Medulla oblongata (tissue), 1 donor: ENCODE data around the gene CNTN5.

ENCODE experiments used
- DNase-seq: peaks from one replicate; pipeline ENCODE4 v3.0.0-alpha.2; 2015; ENCODE audit errors: extremely low spot score

The CNTN5 gene

DNA sequence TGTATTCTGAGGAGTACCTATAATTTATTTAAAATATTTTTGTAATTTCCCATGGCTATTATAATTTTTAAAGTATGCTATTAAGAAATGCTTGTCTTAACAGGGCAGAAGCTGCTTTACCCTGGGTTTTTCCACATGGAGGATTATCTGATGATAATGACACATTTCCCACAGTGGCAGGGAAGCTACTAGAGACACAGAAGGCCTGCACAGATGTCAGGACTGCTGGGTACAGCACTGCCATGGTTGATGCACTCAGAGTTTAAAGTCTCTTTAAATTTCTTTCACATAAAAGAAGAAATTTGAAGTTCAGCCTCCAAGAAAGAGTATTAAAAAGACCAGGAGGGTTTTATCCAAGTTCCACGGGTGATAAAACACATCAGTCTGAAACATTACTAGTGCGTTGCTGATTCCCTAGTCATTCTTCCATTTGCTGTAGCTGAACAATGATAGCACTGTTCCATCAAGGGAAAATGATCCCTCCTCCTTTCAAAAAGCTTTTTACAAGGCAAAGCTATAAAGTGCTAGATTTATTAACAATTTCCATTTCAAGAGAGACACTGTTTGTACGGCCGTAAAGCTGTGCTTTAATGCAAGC is 363.0 kb downstream of the CNTN5 start:
- peak; percentile 24 for DNase-seq

DNA sequence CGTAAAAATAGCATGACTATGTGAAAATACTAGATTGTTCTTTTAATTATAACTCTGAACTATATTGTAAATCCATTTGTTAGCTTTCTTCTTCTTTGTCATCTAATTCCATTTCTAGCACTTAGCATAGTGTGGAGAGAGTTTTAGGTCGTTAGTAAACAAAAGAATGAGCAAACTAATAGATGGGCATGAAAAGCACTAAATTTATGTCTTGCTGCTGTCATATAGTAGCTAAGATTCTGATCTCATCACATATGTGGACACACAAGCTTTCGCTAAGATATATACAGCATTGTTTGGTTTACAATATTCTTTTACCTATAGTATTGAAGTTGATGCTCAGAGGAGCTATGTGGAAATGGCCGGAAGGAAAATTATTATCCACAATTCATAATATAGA is 370.5 kb downstream of the CNTN5 start:
- DNase-seq = no peak

DNA sequence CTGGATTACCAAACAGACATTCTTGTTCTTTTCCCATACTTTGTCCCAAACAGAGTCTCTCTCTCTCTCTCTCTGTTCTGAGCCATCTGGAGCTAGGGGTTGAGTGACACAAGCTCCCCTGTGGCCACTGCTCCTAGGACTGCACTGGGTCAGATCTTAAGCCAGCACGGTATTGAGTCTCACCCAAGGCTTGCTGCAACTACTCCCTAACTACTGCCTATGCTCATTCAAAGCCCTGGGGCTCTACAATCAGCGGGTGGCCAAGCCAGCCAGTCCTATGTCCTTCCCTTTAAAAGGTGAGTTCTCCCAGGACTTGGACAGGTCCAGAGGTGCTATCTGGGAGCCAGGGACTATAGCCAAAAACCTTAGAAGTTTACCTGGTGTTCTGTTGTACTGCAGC is 385.6 kb downstream of the CNTN5 start:
- no peak for DNase-seq

DNA sequence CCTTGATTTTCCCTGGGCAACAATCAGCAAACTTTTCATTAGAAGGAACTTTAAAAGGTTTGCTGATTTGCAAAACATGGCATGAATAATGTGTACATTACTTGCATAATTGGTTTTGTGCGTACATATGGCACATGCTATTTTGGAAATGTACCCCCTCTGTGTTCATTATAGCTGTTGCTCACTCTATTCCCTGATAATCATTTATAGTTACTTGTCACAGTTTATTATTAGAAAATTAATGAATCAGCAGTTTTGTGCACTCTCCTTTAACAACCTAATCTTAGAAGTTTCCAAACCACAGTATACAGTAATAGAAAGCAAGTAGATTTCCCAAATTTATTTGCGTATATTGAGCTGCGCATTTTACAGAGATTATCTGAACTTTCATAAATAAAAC is 389.9 kb downstream of the CNTN5 start:
- no peak for DNase-seq

DNA sequence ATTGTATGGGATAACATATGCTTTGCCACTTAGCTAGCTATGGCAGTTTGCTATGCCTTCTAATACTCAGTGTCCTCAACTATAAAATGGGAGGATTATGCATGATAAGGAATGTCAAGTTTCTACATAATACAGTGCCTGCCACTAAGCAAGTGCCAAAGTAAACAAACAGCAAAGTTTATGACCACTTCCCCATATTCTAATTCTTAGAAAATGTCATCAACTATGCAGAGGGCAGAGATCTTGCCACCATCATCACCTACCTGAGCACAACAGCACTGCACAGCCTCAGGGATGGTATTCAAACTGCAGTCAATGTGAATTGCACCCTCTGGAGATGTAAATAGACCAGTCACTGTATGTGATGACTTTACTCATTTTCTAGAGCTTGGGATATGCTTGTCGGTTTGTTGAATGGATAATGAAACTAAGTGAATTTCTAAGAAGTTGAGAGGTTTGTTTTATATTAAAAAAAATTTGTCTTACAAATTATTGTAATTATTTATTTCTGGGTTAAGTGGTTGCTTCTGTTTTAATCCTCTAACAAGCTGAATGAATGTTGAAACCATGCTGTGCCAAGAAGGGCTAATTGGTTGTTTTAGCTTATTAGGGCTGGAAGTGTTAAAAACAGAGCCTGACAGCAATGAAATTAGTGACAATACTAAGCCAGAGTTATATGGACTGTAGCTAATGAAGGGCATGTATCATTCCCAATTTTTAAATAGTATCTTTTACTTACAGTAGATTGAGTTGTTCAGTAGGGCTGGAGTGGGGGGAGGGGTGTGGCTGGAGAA is 398.4 kb downstream of the CNTN5 start:
- no peak for DNase-seq

DNA sequence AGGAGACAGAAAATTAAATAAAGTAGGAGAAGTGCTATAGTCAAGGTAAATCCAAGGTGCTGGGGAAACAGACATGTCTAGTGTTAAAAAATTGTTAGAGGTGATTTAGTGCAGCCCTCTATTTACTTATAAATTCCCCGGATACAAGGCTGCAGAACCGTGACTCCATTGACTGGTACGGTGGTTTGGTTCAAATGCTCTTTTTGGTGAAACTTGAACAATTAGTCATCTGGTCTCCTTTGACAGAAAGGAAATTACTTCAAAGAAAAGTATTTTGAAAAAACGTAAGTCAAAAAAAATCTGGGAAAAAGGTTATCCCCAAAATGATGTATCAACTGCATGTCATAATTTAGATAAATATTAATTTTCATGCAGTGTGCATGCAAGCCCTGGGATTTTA is 399.2 kb downstream of the CNTN5 start:
- DNase-seq = no peak

DNA sequence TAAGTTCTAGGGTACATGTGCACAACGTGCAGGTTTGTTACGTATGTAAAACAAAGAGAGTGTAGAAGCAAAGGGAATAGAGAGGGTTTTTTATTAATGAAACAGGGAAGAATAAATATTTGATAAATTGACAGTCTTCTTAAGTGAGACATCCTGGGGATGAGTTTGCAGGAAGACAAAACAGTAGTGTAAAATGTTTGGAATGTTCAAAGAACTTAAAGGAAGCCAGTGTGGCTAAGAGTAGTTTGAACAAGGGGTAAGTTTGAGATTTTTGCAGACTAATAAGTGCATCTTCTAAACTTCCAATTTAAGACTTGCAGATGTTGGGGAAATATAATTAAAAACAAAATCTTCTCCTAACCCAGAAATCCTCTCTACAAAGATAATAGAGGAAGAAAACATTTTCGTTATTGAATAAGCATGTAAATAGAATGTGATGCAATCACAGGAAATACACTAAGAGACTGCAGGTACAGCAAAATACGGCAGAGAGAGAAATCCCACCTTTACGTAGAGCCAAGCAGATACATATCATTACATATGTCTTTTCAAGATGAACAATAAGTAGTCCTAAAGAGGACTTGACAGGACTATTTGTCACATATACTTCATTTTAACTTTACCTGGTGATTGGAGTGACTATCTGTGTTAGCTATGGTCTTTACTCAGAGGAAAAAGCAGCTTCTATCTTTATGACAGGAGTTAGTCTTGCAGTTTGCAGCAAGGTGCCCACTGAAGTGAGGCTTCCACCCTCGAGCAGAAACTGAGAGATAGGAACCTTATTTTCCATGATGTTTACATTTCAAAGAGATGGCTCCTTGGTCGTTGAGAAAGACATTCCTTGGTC is 402.1 kb downstream of the CNTN5 start:
- DNase-seq = no peak

DNA sequence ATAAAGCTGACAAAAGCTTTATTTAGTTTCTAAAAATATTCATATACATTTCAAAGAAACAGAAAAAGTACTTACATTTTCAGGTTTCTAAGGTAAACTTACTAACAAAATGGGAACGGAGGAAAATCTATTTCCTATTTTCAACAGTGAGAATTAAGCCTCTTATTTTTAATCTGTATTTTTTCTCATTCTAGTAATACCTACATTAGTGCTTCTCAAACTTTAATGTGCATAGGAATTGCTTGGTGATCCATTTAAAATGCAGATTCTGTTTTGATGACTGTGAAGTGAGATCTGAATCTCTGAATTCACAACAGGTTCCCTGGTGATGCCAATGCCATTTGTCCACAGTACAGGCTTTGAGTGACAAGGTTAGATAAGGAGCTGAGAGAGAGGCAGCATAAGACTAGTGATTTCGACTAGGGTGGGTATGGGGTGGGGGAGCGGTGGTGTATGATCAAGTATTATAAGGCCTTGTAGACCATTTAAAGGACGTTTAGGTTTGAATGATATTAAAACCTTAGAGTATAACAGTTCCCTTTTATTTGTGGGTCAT is 402.8 kb downstream of the CNTN5 start:
- DNase-seq = no peak

DNA sequence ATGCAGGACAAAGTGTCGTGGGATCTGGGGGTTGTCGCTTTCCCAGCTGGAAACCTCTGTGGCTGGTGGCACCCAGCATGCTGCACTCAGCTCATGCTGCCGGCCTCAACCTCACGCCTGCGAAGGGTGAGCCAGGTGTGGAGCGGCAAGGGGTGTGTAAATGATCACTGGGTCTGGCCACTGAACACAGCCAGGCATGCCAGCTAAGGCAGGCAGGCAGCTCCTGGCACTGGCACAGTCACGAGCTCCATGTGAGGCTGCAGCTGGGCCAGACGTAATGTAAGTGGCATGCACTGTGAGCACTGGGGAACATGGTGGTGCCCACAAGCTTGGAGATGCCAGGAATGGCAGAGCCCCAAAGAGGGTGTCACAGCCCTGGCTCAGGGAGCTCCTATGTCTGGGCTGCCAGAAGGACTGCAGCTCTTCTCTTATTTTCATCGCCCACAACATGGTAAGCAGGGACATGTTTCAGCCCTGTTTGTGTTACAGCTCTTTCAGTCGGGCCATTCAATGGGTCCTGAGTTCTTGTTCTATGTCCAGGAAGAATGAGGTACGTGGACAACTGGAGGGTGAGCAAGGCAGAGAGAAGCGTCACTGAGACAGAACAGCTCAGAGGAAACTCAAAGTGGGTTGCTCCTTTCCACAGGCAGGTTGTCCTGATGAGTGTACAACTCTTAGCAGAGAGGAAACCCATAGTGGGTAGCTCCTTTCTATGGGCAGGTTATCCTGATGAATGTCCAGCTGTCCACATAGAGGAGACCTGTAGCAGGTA is 403.8 kb downstream of the CNTN5 start:
- no peak for DNase-seq

DNA sequence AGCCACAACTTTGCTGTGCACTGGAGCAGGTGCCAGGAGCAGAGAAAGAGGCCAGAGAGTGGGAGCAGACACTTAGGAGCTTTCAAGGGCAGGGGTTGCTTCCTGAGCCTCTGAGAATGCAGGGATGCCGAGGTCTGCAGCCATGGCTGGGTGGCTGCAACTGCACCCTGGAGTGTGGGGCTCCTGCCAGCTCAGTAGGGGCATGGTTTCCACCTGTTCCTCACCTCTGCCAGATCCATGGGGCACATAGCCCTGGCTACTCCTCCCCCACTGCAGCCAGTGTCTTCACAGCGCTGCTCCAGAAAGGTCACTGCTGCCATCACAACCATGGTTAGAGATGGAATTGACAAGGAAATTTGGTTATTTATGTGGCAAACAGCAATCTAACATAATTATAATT is 404.8 kb downstream of the CNTN5 start:
- DNase-seq = no peak

DNA sequence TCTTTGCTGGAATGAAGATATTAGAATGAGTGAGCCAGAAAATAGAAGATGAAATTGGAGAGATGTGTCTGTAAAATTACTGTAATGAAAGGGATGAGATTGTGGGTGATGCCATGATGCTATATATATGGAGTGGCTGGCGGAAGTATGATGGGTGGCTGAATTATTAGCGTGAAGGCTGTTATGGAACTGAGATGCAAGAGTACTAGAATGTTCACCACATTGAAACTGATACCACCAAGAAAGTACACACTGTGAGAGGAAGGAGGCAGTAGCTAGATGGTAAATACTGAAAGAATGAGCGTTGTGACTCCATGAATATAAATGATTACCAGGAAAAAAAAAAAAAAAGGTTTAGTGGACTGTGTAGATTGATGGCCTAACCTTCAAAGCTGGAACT is 411.9 kb downstream of the CNTN5 start:
- no peak for DNase-seq

DNA sequence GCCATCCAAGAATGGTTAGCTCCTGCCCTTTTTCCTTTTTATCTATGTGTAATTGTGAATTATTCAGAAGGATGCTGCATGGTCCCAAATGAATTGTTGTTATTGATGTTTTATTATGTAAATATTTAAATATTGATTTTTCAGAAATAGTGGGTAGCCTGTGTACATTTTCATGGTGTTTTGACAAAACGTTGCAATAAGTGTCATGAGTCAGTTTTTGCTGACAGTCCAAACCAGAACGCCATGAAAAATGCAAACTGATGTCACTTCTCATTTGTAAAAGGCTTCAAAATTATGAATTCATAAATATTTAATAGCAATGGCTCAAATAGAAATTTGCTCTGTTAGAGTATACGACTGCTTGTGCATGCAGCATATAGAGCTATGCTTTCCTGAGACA is 422.5 kb downstream of the CNTN5 start:
- DNase-seq = no peak

DNA sequence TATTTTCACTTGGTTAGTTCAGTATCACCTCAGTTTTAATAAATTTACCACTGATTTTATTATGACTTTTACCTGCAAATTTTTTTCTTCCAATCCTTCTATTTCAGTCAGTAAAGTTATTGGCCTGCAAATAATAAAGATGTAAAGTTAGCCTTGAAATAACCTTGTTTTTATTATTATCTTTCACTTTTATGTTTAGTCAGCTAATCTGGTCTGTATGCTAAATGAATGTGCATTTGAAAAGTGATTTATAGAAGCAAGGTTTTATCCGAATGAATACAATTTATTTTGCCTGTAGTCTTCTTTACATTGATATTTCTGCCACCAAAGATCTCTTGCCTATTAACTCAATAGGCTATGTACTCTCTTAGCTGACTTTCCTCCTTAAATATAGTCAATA is 425.7 kb downstream of the CNTN5 start:
- no peak for DNase-seq

DNA sequence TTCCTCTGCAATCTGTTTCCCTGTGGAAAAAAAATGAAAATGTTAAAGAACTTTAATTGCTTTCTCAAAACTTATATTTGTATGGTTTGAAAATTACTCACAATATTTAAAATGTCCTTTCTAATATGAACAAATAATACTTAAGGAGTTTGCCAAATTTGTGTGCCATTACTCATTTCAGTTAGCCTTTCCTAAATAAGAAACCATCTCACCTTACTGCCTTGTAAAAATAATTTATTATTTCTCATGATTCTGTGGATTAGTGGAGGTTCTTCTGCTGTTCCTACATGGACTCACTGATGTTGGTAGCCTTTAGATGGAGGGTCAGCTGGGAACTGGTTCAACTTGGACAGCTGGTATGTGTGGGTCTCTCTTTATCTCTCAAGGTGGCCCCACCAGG is 428.6 kb downstream of the CNTN5 start:
- DNase-seq = no peak

DNA sequence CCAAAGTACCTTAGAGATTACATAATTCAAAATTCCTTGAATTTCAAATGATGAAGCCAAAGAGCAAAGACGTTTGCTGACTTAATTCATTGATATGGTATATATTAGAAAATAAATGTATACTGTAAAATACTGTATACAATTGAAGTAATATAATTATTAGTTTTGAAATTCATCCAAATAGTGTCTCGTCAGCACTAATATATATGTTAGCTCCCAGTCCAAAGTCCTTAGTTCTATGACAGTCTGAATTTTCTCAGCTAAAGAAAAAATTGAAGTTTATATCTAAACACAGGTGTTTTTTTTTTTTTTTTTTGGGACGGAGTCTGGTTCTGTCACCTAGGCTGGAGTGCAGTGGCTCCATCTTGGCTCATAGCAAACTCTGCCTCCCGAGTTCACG is 431.3 kb downstream of the CNTN5 start:
- no peak for DNase-seq

DNA sequence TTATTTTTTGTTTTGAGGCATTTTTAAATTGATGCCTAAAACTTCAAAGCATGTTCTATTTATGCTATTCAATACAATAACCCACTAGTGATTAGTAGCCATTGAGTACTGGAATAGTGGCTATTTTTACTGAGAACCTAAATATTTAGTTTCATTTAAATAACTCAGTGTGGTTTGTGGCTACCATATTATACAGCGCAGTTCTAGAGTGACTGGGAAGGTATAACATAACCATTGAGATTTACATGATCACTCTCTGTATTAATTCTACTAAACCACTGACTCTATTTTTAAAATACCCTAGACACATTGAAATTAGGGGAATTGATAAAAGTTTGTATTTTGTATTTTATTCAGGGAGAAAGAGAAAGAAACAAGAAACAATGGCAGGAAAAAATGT is 441.2 kb downstream of the CNTN5 start:
- DNase-seq = no peak

DNA sequence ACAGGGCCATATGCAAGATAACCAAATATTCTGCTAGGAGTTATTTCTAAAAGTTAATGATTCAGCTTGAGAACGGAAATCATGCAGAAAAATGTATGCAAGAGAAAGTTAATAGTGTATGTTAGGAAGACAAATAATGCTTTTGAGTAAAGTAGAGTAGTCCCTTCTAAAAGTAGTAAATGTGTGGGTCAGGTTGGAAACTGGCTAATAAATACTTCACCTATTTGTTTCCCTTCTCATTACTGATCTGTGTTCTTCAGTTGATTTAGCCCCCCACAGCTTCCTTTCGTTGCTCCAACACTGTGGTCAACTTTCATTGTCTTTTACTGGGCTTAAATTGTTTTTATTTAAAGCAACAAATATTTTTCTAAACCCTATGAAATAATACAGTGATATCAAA is 444.2 kb downstream of the CNTN5 start:
- DNase-seq = no peak

DNA sequence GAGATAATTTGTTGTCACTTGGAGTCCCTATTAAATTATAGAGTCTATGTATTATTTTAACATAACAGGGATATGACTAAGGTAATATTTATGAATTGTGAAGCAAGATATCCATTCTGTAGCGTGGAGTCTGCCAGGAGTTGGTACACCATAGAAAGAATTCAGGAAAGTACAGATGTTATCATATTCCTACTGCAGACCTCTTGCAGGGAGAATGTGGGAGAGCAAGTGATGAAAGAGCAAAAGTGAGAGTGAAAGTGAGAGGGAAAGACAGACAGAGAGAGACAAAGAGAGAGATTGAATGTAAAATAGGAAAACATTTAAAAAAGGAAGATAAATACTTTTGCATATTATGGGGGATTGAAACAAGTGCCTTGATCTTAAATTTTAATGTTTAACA is 468.8 kb downstream of the CNTN5 start:
- DNase-seq = no peak

DNA sequence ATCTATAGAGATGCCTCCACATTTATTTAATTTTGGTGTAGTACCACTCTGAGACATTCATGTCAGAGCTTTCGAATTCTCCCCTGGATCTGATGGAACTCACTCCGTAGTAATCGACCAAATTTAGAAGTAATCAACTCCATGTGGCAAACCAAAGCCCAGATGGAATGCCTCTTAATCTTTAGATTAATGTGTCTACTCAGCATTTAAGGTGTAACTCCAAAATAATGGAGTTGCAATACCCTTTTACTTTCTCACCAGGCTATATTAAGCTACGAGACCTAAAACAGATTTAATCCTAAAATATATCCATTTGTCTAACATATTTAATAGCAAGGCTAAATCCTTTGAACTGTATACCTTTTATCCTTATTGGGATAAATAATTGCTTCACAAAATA is 473.3 kb downstream of the CNTN5 start:
- DNase-seq = no peak

DNA sequence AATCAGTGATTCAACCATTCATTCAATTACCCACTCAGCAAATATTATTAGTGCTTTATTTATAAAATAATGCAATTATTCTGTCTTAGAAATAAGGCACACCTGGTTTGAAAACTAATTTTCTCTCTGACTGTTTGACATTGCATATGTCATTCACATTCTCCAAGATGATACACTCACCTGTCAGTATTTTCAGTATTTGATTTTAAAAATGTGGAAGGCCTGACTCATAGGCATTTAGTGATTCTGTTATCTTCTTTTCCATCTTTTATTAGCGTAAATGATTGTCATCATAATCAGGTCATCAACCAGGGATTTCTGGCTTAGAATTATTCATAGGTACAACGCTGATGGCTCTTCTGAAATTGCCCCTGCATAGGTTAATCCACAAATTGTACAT is 480.9 kb downstream of the CNTN5 start:
- no peak for DNase-seq

DNA sequence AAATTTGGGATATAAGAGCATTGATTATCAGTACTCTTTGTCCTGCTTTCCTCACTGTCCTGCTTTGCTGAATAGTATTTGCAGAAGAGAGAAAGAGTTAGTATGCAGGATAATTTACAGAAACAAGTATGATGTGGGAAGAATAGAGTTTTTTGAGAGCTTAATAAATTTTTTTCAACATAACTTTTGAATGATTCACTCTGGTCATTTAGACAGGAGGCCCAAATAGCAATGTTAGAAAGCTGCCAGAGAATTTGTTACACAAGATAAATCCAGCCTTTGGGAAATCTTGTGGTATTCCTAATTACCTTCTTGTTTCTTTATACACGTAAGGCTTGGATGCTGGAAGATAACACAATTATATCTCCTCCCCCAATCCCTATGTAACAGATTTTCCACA is 484.6 kb downstream of the CNTN5 start:
- DNase-seq = no peak

DNA sequence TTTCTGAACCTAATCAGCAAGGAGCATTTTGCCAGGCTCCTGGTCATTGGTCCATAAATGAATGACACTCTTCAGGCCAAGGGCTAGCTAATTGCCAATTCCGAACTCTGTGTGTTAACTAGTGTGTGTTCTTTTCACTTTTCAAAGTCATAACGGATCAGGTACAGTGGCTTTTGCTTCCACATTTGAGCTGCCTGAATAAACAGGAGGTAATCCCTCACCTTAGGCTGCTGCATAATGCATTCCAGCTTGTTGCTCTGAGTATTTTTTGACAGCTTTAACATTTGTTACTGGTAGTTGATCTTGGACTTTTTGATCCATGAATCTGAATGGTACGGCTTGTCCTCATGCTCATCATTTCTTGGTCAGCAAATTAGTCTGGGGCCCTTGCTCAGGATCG is 485.1 kb downstream of the CNTN5 start:
- peak; percentile 4 for DNase-seq
